AG04450 (cell line): ENCODE results near the gene GSG1. TPM values are rescaled to one million over a fixed set of nuclear protein-coding genes. Genes with fewer than 3 reads are reported as not detected.
A peak's percentile ranks its signal among the peaks of the same experiment; 100 is the strongest.

Experiments
- CTCF ChIA-PET: fragments of 300-600, 350-600 bp; formaldehyde crosslinking; extraction: SDS; loops from one replicate; lab custom pipeline; 2022; ENCODE audit warnings: antibody characterized with exemption, inconsistent platforms; lab: Charles Lee
- POLR2A ChIA-PET: fragments of 350-600 bp; formaldehyde crosslinking; extraction: SDS; loops from one replicate; lab custom pipeline; 2021; ENCODE audit warnings: antibody characterized with exemption, inconsistent platforms; lab: Yijun Ruan, JAX
- DNase-seq: peaks from one replicate; pipeline ENCODE4 v3.0.0-alpha.2; 2011; ENCODE audit warnings: low read depth, low spot score
- H3K27ac ChIP-seq: one replicate; pipeline ENCODE4 v1.5.1; 2012; ENCODE audit warnings: low read depth, low read length, control low read depth
- H3K27me3 ChIP-seq: one replicate; pipeline ENCODE4 v1.6.0; 2012; ENCODE audit warnings: low read length; ENCODE audit not compliant: control insufficient read depth, insufficient read depth
- H3K4me3 ChIP-seq: 2 replicates; pipeline ENCODE4 v1.5.1; 2011; ENCODE audit warnings: mild to moderate bottlenecking, low read depth, low read length, control low read depth
- H3K9me3 ChIP-seq: 2 replicates; pipeline ENCODE4 v1.5.1; 2012; ENCODE audit warnings: low read length; ENCODE audit not compliant: control insufficient read depth, insufficient read depth
- polyA plus RNA-seq: library from polyadenylated mRNA; depleted of rRNA; stranded (reverse); fragments of >200 nt; gene quantifications from 2 replicates; pipeline ENCODE4 v1.2.3, GENCODE V29; 2011
- TF ChIP-seq, protein P1 (sequence below): IDR thresholded peaks from 2 replicates; pipeline ENCODE4 v1.5.1; 2011; ENCODE audit warnings: low read depth, low read length, control low read depth, inconsistent platforms

Gene GSG1
- polyA plus RNA-seq, 1 experiment = 1.6 TPM

DNA sequence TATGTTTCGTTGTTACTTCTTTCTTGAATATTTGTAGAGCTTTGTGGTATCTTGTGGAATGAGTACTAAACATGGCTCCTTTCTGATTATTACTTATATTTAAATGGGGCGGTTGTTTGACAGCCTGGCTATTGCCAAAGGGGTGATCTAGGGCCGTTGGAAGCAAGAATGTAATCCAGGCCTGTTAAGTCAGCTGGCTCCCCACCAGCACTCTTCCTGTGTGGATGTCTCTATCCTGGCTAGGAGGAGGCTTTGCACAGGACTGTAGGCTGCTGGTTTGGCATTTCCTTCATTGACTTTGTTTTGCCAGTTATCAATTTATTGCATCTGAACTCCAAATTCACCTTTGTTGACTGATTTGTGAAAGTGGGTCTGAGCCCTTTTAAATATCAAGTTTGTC, 53.7 kb downstream of the GSG1 start:
- TF ChIP-seq, protein P1, sequence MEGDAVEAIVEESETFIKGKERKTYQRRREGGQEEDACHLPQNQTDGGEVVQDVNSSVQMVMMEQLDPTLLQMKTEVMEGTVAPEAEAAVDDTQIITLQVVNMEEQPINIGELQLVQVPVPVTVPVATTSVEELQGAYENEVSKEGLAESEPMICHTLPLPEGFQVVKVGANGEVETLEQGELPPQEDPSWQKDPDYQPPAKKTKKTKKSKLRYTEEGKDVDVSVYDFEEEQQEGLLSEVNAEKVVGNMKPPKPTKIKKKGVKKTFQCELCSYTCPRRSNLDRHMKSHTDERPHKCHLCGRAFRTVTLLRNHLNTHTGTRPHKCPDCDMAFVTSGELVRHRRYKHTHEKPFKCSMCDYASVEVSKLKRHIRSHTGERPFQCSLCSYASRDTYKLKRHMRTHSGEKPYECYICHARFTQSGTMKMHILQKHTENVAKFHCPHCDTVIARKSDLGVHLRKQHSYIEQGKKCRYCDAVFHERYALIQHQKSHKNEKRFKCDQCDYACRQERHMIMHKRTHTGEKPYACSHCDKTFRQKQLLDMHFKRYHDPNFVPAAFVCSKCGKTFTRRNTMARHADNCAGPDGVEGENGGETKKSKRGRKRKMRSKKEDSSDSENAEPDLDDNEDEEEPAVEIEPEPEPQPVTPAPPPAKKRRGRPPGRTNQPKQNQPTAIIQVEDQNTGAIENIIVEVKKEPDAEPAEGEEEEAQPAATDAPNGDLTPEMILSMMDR = no peak
- DNase-seq = no peak

DNA sequence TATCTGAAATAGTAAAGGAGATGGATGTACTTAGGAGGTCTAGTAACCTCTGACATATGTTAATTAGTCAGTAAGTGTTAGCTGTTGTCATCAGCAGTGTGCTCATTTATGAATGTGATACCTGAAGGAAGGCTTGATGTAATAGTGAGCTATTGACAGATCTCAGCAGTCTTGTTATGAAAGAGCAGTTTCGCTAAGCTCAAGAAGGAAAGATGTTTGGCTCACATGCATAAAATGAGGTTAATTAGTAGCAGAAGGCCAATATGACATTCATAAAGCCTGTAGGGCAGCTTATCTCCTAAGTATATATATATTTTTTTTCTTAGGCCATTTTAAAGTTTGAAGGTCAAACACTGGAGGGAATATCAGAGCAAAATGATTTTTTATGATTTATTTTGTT, 56.5 kb downstream of the GSG1 start:
- CTCF ChIA-PET = interaction anchor here (0.6 to 5.1 kb wide), 5 partner anchors 18 to 188 kb away, joined by 3 to 35 read pairs (median 5); no protein-coding TSS in a partner anchor
- Histone ChIP-seq H3K27me3 (no peaks in the 10 kb centered on the region), H3K27ac (no peak overlapping the region), H3K9me3 (no peaks in the 10 kb centered on the region; the same call in 1 of the 2 replicates), H3K4me3 (no peak overlapping the region)
- DNase-seq = no peak
- TF ChIP-seq, protein P1 = no peak
- POLR2A ChIA-PET = no interaction called here

More for the DNA sequence above, 53.7 kb downstream of the GSG1 start:
- Histone ChIP-seq H3K9me3 (peaks cover 5% of the 10 kb centered on the region; the same call in 1 of the 2 replicates), H3K27me3 (no peaks in the 10 kb centered on the region), H3K4me3 (no peak overlapping the region), H3K27ac (no peak overlapping the region)
- POLR2A ChIA-PET = no interaction called here
- CTCF ChIA-PET = interaction anchor here (1.0 to 4.1 kb wide), 2 partner anchors 49 to 163 kb away, joined by 3 to 15 read pairs; no protein-coding TSS in a partner anchor

DNA sequence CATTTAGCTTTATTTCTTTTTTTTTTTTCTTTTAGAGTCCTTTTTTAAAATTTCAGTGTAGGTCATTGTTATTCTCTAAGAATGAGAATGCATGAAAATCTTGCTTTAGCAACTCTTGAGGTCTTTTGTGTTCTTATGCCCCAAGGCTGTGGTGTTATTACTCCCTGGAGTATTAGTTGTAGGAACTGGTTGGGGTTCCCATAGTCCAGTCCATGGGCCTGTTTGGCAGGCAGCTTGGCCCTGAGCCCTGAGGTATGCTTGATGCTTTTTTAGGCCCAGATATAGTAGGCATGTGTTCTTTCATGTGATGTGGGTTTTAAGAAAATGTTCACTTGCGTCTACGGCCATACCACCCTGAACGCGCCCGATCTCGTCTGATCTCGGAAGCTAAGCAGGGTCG, 57.7 kb downstream of the GSG1 start:
- TF ChIP-seq, protein P1 = no peak
- CTCF ChIA-PET = interaction anchor here (0.8 to 5.1 kb wide), 7 partner anchors 16 to 1121 kb away, joined by 3 to 35 read pairs (median 4); no protein-coding TSS in a partner anchor
- POLR2A ChIA-PET = interaction anchor here (0.6 kb wide), 1 partner anchor 1316 kb away, joined by 5 read pairs; no protein-coding TSS in a partner anchor
- Histone ChIP-seq H3K27me3 (no peaks in the 10 kb centered on the region), H3K9me3 (no peaks in the 10 kb centered on the region; the same call in 1 of the 2 replicates), H3K4me3 (no peak overlapping the region), H3K27ac (no peak overlapping the region)
- no peak for DNase-seq

DNA sequence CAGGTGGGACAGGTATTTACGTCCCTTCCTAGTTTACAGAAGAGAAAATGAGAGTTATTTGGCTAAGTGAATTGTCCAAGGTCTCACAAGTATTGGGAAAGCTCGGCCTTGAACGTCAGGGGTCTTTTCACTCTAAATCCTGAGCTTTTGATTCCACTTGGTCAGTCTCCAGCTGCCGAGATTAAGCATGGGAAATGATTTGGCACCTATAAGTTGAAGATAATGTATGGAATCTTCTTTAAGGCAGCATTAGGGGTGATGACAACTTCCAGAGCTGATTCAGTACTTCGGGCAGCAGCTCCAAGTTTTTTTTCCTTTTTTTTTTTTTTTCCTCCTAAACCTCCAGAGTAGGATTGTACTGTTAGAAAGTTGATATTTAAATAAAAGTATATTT, 58.6 kb downstream of the GSG1 start:
- no peaks in the 10 kb centered on the region for H3K27me3 ChIP-seq
- POLR2A ChIA-PET = interaction anchor here (0.7 to 0.8 kb wide), 3 partner anchors 91 to 182 kb away, joined by 4 to 5 read pairs (median 4); no protein-coding TSS in a partner anchor
- TF ChIP-seq, protein P1 = no peak
- DNase-seq = no peak
- H3K27ac ChIP-seq = no peak overlapping the region
- H3K4me3 ChIP-seq = peak overlapping the region; percentile 96
- CTCF ChIA-PET = interaction anchor here (0.6 to 5.1 kb wide), 7 partner anchors 15 to 1122 kb away, joined by 3 to 35 read pairs (median 4); no protein-coding TSS in a partner anchor
- H3K9me3 ChIP-seq = no peaks in the 10 kb centered on the region; the same call in 1 of the 2 replicates
